GM23338 (cell line): ENCODE results near the gene MARCHF5. TPM values are rescaled to one million over a fixed set of nuclear protein-coding genes. Genes with fewer than 3 reads are reported as not detected.

ENCODE experiments used
- ATAC-seq: fragments of 200-7000 bp; cut with Tn5 transposase; 3 replicates; pipeline ENCODE4 v1.9.1; 2020
- DNase-seq: peaks from one replicate; pipeline ENCODE4 v3.0.0-alpha.2; 2015; ENCODE audit warnings: low spot score
- H2AFZ ChIP-seq: fragments of 200-600 bp; sonication (generic); 2 replicates; pipeline ENCODE4 v1.8.0; 2016; ENCODE audit warnings: antibody characterized with exemption, mild to moderate bottlenecking, moderate library complexity
- H3F3A ChIP-seq: fragments of 200-600 bp; sonication (generic); replicated peaks from 2 replicates; pipeline ENCODE4 v1.8.0; 2017; ENCODE audit warnings: antibody characterized with exemption, mixed run types, low read depth
- H3K27ac ChIP-seq: fragments of 200-600 bp; sonication (generic); 2 replicates; pipeline ENCODE4 v1.6.1; 2016; ENCODE audit warnings: low read depth
- H3K27me3 ChIP-seq: fragments of 200-600 bp; sonication (generic); 2 replicates; pipeline ENCODE4 v1.8.0; 2016; ENCODE audit warnings: mild to moderate bottlenecking, mixed run types, moderate library complexity; ENCODE audit not compliant: insufficient read depth
- H3K36me3 ChIP-seq: fragments of 200-600 bp; sonication (generic); 2 replicates; pipeline ENCODE4 v1.8.0; 2016; ENCODE audit warnings: mild to moderate bottlenecking; ENCODE audit not compliant: insufficient read depth
- H3K4me1 ChIP-seq: fragments of 200-600 bp; sonication (generic); 2 replicates; pipeline ENCODE4 v1.8.0; 2016; ENCODE audit warnings: mild to moderate bottlenecking, moderate library complexity; ENCODE audit not compliant: insufficient read depth
- H3K4me2 ChIP-seq: fragments of 200-600 bp; sonication (generic); 2 replicates; pipeline ENCODE4 v1.7.1; 2017; ENCODE audit warnings: mixed run types
- H3K4me3 ChIP-seq: fragments of 200-600 bp; sonication (generic); 2 replicates; pipeline ENCODE4 v1.6.1; 2016; ENCODE audit warnings: mixed run types
- H3K79me2 ChIP-seq: fragments of 200-600 bp; sonication (generic); replicated peaks from 2 replicates; pipeline ENCODE4 v1.8.0; 2017; ENCODE audit warnings: mild to moderate bottlenecking; ENCODE audit not compliant: insufficient read depth
- H3K9me2 ChIP-seq: fragments of 200-600 bp; sonication (generic); 2 replicates; pipeline ENCODE4 v1.8.0; 2017; ENCODE audit not compliant: insufficient read depth
- H4K20me1 ChIP-seq: fragments of 200-600 bp; sonication (generic); replicated peaks from 2 replicates; pipeline ENCODE4 v1.8.0; 2017; ENCODE audit warnings: mild to moderate bottlenecking; ENCODE audit not compliant: insufficient read depth
- H3K27ac Mint-ChIP-seq: 2 replicates; pipeline ENCODE4 v1.8.0; 2020; ENCODE audit warnings: inconsistent platforms, mild to moderate bottlenecking, moderate library complexity, mixed read lengths
- H3K27me3 Mint-ChIP-seq: 3 replicates; pipeline ENCODE4 v1.8.0; 2022; ENCODE audit warnings: low read depth, mild to moderate bottlenecking, moderate library complexity, mixed read lengths, inconsistent platforms; ENCODE audit not compliant: insufficient read depth, poor library complexity
- H3K36me3 Mint-ChIP-seq: 3 replicates; pipeline ENCODE4 v1.8.0; 2021; ENCODE audit warnings: low read depth, mild to moderate bottlenecking, inconsistent platforms, moderate library complexity, mixed read lengths
- H3K4me1 Mint-ChIP-seq: 3 replicates; pipeline ENCODE4 v1.8.0; 2020; ENCODE audit warnings: mild to moderate bottlenecking, inconsistent platforms, mixed read lengths
- H3K4me3 Mint-ChIP-seq: 3 replicates; pipeline ENCODE4 v1.8.0; 2021; ENCODE audit warnings: moderate library complexity, mild to moderate bottlenecking, inconsistent platforms, mixed read lengths
- H3K9me3 Mint-ChIP-seq: 3 replicates; pipeline ENCODE4 v1.8.0; 2020; ENCODE audit warnings: moderate library complexity, mild to moderate bottlenecking, inconsistent platforms, mixed read lengths
- EZH2 ChIP-seq: fragments of 200-600 bp; sonication (generic); IDR thresholded peaks from one replicate; pipeline ENCODE4 v1.8.0; 2017; ENCODE audit warnings: antibody characterized with exemption, mild to moderate bottlenecking, low read depth; ENCODE audit not compliant: unreplicated experiment
- EZH2phosphoT487 ChIP-seq: fragments of 200-600 bp; sonication (generic); IDR thresholded peaks from one replicate; pipeline ENCODE4 v1.8.1; 2018; ENCODE audit warnings: antibody characterized with exemption; ENCODE audit not compliant: unreplicated experiment
- JUNB ChIP-seq: IDR thresholded peaks from one replicate; pipeline ENCODE4 v1.6.1; 2016; ENCODE audit warnings: antibody characterized with exemption; ENCODE audit not compliant: unreplicated experiment
- NANOG ChIP-seq: IDR thresholded peaks from 2 replicates; pipeline ENCODE4 v1.6.1; 2016; ENCODE audit warnings: antibody characterized with exemption, borderline replicate concordance
- ZNF462 ChIP-seq: fragments of 250-450 bp; sonication (Bioruptor Pico); IDR thresholded peaks from 2 replicates; pipeline ENCODE4 v1.5.0; 2020; ENCODE audit warnings: mild to moderate bottlenecking, moderate library complexity
- polyA plus RNA-seq: library from polyadenylated mRNA; unstranded; fragments of >200 nt; fragmentation: Nextera tagmentation; extraction: Ambion mirVana; gene quantifications from 2 replicates; pipeline ENCODE4 v1.2.1, GENCODE V29; 2016
- total RNA-seq: library from RNA; depleted of rRNA; stranded (reverse); fragments of >200 nt; shearing (Covaris generic); gene quantifications from 2 replicates; pipeline ENCODE4 v1.2.3, GENCODE V29; 2014
- TF ChIP-seq, protein P1 (sequence below), 2 experiments: fragments of 200-600 bp in 1 of 2; sonication (generic) in 1 of 2; conservative IDR thresholded peaks; 2 replicates each; pipeline versions ENCODE4 v1.5.1 to v1.6.1; 2016 to 2017; ENCODE audit warnings: antibody characterized with exemption in 2 of 2, low read depth in 2 of 2, mild to moderate bottlenecking in 2 of 2, moderate library complexity in 1 of 2
- TF ChIP-seq, protein P2 (sequence below): IDR thresholded peaks from 2 replicates; pipeline ENCODE4 v1.6.1; 2016; ENCODE audit warnings: antibody characterized with exemption

Gene MARCHF5
- total and polyA plus RNA-seq, 2 experiments from 2014 or later, result 12.9 to 14.2 TPM

- no peak for TF ChIP-seq ZNF462
Measured at GRCh38 chr10:92356041-92356440, 65.1 kb downstream of the MARCHF5 start (continued).

DNA sequence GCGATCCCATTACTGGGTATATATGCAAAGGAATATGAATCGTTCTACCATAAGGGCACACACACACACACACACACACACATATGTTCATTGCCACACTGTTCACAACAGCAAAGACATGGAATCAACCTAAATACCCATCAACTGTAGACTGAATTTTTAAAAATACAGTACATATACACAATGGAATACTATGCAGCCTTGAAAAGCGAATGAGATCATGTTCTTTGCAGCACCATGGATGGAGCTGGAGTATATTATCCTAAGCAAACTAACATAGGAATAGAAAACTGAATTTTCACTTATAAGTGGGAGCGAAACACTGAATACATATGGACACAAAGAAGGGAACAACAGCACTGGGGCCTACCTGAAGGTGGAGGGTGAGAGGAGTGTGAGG is 72.5 kb downstream of the MARCHF5 start:
- ATAC-seq, result no peak
- Histone ChIP-seq H3F3A (no peaks in the 10 kb centered on the region), H4K20me1 (no peaks in the 10 kb centered on the region), H3K79me2 (no peaks in the 10 kb centered on the region), H2AFZ (no peak overlapping the region), H3K27ac (no peak overlapping the region), H3K27me3 (no peaks in the 10 kb centered on the region), H3K4me3 (no peak overlapping the region), H3K4me1 (no peaks in the 10 kb centered on the region), H3K36me3 (no peaks in the 10 kb centered on the region), H3K4me2 (no peak overlapping the region), H3K9me2 (no peaks in the 10 kb centered on the region)
- H3K36me3 Mint-ChIP-seq, result no peaks in the 10 kb centered on the region
- H3K9me3 Mint-ChIP-seq, result no peaks in the 10 kb centered on the region
- H3K4me1 Mint-ChIP-seq, result no peaks in the 10 kb centered on the region; the same call in 2 of the 3 replicates
- H3K27me3 Mint-ChIP-seq, result peaks cover 2% of the 10 kb centered on the region
- no peak overlapping the region for H3K27ac Mint-ChIP-seq
- H3K4me3 Mint-ChIP-seq, result no peak overlapping the region
- DNase-seq, result no peak
- TF ChIP-seq ZNF462 (no peak), EZH2 (no peak), EZH2phosphoT487 (no peak), JUNB (no peak), NANOG (no peak)
- TF ChIP-seq, protein P1, sequence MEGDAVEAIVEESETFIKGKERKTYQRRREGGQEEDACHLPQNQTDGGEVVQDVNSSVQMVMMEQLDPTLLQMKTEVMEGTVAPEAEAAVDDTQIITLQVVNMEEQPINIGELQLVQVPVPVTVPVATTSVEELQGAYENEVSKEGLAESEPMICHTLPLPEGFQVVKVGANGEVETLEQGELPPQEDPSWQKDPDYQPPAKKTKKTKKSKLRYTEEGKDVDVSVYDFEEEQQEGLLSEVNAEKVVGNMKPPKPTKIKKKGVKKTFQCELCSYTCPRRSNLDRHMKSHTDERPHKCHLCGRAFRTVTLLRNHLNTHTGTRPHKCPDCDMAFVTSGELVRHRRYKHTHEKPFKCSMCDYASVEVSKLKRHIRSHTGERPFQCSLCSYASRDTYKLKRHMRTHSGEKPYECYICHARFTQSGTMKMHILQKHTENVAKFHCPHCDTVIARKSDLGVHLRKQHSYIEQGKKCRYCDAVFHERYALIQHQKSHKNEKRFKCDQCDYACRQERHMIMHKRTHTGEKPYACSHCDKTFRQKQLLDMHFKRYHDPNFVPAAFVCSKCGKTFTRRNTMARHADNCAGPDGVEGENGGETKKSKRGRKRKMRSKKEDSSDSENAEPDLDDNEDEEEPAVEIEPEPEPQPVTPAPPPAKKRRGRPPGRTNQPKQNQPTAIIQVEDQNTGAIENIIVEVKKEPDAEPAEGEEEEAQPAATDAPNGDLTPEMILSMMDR (conservative IDR thresholded peaks at IDR 0.05; ENCODE audit: low read depth in 2 of 2), result no peak
- TF ChIP-seq, protein P2, sequence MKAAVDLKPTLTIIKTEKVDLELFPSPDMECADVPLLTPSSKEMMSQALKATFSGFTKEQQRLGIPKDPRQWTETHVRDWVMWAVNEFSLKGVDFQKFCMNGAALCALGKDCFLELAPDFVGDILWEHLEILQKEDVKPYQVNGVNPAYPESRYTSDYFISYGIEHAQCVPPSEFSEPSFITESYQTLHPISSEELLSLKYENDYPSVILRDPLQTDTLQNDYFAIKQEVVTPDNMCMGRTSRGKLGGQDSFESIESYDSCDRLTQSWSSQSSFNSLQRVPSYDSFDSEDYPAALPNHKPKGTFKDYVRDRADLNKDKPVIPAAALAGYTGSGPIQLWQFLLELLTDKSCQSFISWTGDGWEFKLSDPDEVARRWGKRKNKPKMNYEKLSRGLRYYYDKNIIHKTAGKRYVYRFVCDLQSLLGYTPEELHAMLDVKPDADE, result no peak
